Suprapubic skin (tissue), 4 donors: ENCODE data around the gene MAN2B1.

Source experiments
- POLR2A ChIP-seq, 2 donors: fragments of 450-650 bp; IDR thresholded peaks; one replicate each; pipeline ENCODE4 v1.6.1; 2017; ENCODE audit warnings: antibody characterized with exemption in 2 of 2, mild to moderate bottlenecking in 2 of 2, moderate library complexity in 2 of 2
- POLR2AphosphoS5 ChIP-seq, 3 donors: sonication (generic); formaldehyde crosslinking; IDR thresholded peaks; one replicate each; pipeline ENCODE4 v1.6.1; 2017; ENCODE audit warnings: antibody characterized with exemption in 3 of 3
- TF ChIP-seq, protein P1 (sequence below), 2 donors: fragments of 200-600 bp in 1 of 2; fragments of 450-650 bp in 1 of 2; sonication (generic) in 1 of 2; IDR thresholded peaks; one replicate each; pipeline ENCODE4 v1.5.1; 2016 to 2019; ENCODE audit warnings: antibody characterized with exemption in 2 of 2, mild to moderate bottlenecking in 1 of 2, moderate library complexity in 1 of 2

GRCh38 chr19:12597594-12597993 lies 68.9 kb downstream of the MAN2B1 start:
- TF ChIP-seq, protein P1, sequence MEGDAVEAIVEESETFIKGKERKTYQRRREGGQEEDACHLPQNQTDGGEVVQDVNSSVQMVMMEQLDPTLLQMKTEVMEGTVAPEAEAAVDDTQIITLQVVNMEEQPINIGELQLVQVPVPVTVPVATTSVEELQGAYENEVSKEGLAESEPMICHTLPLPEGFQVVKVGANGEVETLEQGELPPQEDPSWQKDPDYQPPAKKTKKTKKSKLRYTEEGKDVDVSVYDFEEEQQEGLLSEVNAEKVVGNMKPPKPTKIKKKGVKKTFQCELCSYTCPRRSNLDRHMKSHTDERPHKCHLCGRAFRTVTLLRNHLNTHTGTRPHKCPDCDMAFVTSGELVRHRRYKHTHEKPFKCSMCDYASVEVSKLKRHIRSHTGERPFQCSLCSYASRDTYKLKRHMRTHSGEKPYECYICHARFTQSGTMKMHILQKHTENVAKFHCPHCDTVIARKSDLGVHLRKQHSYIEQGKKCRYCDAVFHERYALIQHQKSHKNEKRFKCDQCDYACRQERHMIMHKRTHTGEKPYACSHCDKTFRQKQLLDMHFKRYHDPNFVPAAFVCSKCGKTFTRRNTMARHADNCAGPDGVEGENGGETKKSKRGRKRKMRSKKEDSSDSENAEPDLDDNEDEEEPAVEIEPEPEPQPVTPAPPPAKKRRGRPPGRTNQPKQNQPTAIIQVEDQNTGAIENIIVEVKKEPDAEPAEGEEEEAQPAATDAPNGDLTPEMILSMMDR (IDR thresholded peaks at IDR 0.05), result no peak
- TF ChIP-seq POLR2AphosphoS5 (IDR thresholded peaks at IDR 0.05), result no peak
- no peak for TF ChIP-seq POLR2A (IDR thresholded peaks at IDR 0.05)
